ENCODE results near the gene LTB4R.
A peak's percentile ranks its signal among the peaks of the same experiment; 100 is the strongest.
"Not testable (repeated sequence)": the region's sequence is repeated elsewhere in the genome, so short reads cannot be mapped to it uniquely, and the experiment has no call there.

Gene LTB4R

GRCh38 chr14:24323341-24323740 lies 12.0 kb downstream of the LTB4R start:
- DNase-seq (ENCODE audit: low read depth) = no peak

GRCh38 chr14:24324024-24324423 lies 12.7 kb downstream of the LTB4R start:
- DNase-seq (ENCODE audit: low read depth) = no peak

GRCh38 chr14:24325041-24325530 lies 13.8 kb downstream of the LTB4R start:
- no peak for DNase-seq (ENCODE audit: low read depth)

- DNase-seq (ENCODE audit: low read depth) = no peak
Measured at GRCh38 chr14:24325963-24326362, 14.7 kb downstream of the LTB4R start.

- DNase-seq (ENCODE audit: low read depth) = no peak
Measured at GRCh38 chr14:24327303-24327702, 16.0 kb downstream of the LTB4R start.

- not testable (repeated sequence) for DNase-seq (ENCODE audit: low read depth)
Measured at GRCh38 chr14:24327914-24328313, 16.6 kb downstream of the LTB4R start.

GRCh38 chr14:24329073-24329663 lies 17.9 kb downstream of the LTB4R start:
- DNase-seq (ENCODE audit: low read depth) = no peak

GRCh38 chr14:24329736-24330135 lies 18.4 kb downstream of the LTB4R start:
- DNase-seq (ENCODE audit: low read depth) = no peak

GRCh38 chr14:24330973-24331674 lies 19.8 kb downstream of the LTB4R start:
- DNase-seq (ENCODE audit: low read depth) = no peak

GRCh38 chr14:24331731-24332267 lies 20.5 kb downstream of the LTB4R start:
- DNase-seq (ENCODE audit: low read depth) = no peak

- peak; percentile 63 for DNase-seq (ENCODE audit: low read depth)
Measured at GRCh38 chr14:24332268-24332993, 21.1 kb downstream of the LTB4R start.

- DNase-seq (ENCODE audit: low read depth) = no peak
Measured at GRCh38 chr14:24334431-24335291, 23.4 kb downstream of the LTB4R start, which contains the start of gene ADCY4. Gene ADCY4 (minus strand): TSS chr14:24335071. CDS start chr14:24334652, 419 bp downstream.

- DNase-seq (ENCODE audit: low read depth) = no peak
Measured at GRCh38 chr14:24335461-24336171, 24.3 kb downstream of the LTB4R start.

- DNase-seq (ENCODE audit: low read depth) = no peak
Measured at GRCh38 chr14:24337144-24337823, 26.0 kb downstream of the LTB4R start.

- no peak for DNase-seq (ENCODE audit: low read depth)
Measured at GRCh38 chr14:24337824-24338175, 26.5 kb downstream of the LTB4R start.

- DNase-seq (ENCODE audit: low read depth) = no peak
Measured at GRCh38 chr14:24338843-24339242, 27.5 kb downstream of the LTB4R start.

- no peak for DNase-seq (ENCODE audit: low read depth)
Measured at GRCh38 chr14:24339284-24340151, 28.2 kb downstream of the LTB4R start, which contains the start of gene RIPK3. Gene RIPK3 (minus strand): TSS chr14:24339991. CDS start chr14:24339826, 165 bp downstream.

- DNase-seq (ENCODE audit: low read depth) = no peak
Measured at GRCh38 chr14:24340606-24341005, 29.3 kb downstream of the LTB4R start.

GRCh38 chr14:24342889-24343288 lies 31.6 kb downstream of the LTB4R start:
- no peak for DNase-seq (ENCODE audit: low read depth)
